SK-N-MC (cell line): ENCODE results near the gene ACTR3C.

ENCODE experiments used
- EZH2 ChIP-seq: fragments of 200-600 bp; sonication (generic); IDR thresholded peaks from one replicate; pipeline ENCODE4 v1.6.1; 2017; ENCODE audit warnings: antibody characterized with exemption
- FOXP2 ChIP-seq: optimal IDR thresholded peaks from 2 replicates; pipeline ENCODE3; 2011; ENCODE audit warnings: mild to moderate bottlenecking, moderate library complexity; ENCODE audit not compliant: insufficient read depth; ENCODE audit errors: extremely low read length, control extremely low read depth
- POLR2AphosphoS5 ChIP-seq: IDR thresholded peaks from 2 replicates; pipeline ENCODE4 v1.6.1; 2012; ENCODE audit warnings: mild to moderate bottlenecking, low read depth, low read length, borderline replicate concordance

- TF ChIP-seq EZH2 (no peak), FOXP2 (no peak), POLR2AphosphoS5 (no peak)
Measured at GRCh38 chr7:150351587-150352194, 28.3 kb upstream of the ACTR3C start.
